ENCODE measurements around the gene ATPAF2. TPM values are rescaled to one million over a fixed set of nuclear protein-coding genes. Genes with fewer than 3 reads are reported as not detected.

The ATPAF2 gene
- total RNA-seq, 1 donor from 2014 or later, result 26.1 TPM

DNA sequence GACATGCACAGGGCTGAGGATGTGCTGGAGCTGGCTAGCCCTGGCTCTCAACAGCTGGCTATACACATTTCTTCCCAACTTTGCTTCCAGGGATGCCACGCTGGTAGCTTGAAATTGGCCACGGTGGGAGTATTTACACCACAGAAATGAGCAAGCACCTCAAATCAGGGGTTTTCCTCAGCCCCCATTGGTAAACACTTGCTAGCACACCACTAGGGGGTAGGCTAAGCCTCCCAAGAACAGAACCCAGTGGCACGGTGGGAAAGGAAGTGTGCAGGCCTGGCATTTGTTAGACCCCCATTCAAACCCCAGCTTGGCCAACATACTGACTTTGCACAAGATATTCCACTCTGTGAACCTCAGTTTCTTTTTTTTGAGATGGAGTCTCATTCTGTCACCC is 53.4 kb downstream of the ATPAF2 start:
- DNase-seq (ENCODE audit: low spot score), result no peak

GRCh38 chr17:17985153-17985552 is 53.8 kb downstream of the ATPAF2 start:
- no peak for DNase-seq (ENCODE audit: low spot score)

DNA sequence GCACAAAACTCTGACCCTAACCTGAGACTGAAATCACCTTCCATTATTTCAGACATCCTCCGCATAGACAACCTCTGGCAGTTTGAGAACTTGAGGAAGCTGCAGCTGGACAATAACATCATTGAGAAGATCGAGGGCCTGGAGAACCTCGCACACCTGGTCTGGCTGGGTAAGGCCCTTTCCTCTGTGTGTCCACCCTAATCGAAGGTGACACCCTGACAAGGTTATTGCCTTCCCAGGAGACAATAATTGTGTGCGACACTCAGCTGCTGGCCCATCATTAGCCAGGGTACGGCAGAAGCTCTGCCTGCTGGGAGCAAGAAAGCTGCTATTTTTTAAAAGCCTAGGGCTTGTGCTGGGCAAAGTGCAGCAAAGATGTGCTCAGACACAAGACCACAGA is 55.2 kb downstream of the ATPAF2 start:
- DNase-seq (ENCODE audit: low spot score), result no peak

GRCh38 chr17:17983376-17983775 is 55.6 kb downstream of the ATPAF2 start:
- peak; percentile 54 for DNase-seq (ENCODE audit: low spot score)

GRCh38 chr17:17982801-17983200 is 56.2 kb downstream of the ATPAF2 start:
- no peak for DNase-seq (ENCODE audit: low spot score)

- no peak for DNase-seq (ENCODE audit: low spot score)
Measured at GRCh38 chr17:17981330-17981729, 57.6 kb downstream of the ATPAF2 start.

- DNase-seq (ENCODE audit: low spot score), result no peak
Measured at GRCh38 chr17:17979778-17980177, 59.2 kb downstream of the ATPAF2 start.

GRCh38 chr17:17978481-17979424 is 60.2 kb downstream of the ATPAF2 start:
- DNase-seq (ENCODE audit: low spot score), result no peak

DNA sequence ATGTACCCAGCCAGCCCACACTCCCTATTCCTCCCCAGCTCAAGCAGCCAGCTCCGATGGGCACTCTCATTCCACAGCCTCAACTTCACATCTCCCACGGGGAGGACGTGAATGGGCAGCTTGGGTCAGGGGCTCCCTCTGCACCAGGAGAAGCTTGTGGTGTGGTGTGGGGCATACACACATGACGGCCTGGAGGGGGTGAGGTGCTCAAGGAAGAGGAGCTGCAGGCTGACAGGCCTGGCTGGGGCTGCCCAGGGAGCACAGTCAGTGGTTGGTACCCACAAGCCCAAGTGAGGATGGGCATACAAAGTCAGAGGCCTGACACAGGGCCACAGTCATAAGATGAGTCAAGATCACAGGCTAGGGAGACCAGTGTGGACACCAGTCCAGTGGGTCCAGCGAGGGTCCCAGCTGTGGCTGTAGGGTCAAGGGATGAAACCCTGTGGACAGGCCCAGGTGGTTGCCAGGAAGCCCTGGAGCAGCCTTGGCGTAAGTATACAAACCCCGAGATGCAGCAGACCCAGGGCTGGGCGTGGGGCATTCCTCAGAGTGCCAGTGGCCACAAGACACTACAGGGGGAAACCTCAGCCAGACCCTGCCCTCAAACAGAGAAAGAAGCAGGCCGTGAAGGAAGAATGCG is 61.9 kb downstream of the ATPAF2 start:
- DNase-seq (ENCODE audit: low spot score), result no peak

DNA sequence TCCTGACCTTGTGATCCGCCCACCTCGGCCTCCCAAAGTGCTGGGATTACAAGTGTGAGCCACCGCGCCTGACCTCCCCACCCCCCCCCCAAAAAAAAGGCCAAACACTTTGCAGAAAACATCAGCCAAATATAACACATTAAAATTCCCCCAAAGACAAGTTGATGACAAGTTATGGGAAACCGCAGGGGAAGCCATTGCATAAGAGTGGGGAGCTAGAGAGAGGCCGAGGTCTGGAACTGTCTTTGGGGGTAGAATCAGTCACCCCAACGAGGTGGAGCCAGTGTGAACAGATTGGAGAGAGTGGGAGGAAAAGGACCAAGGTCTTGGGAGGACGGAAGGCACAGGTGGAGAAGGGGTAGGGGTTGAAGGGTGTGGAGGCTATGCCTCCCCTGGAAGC is 63.5 kb downstream of the ATPAF2 start:
- no peak for DNase-seq (ENCODE audit: low spot score)

DNA sequence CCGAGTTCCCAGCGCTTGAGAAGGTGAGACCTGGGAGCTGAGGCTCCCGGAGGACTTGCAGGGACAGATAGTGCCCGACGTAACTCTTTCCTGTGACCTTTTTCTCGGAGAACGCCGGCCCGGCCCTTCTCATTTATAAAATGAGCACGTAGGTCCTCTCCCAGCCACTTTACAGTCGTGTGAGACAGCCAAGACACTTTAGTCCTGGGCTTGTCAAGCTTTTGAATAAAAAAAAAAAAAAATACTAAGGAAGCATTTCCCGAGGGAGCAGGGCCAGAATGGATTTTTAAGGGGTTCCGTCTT is 66.1 kb downstream of the ATPAF2 start:
- no peak for DNase-seq (ENCODE audit: low spot score)

DNA sequence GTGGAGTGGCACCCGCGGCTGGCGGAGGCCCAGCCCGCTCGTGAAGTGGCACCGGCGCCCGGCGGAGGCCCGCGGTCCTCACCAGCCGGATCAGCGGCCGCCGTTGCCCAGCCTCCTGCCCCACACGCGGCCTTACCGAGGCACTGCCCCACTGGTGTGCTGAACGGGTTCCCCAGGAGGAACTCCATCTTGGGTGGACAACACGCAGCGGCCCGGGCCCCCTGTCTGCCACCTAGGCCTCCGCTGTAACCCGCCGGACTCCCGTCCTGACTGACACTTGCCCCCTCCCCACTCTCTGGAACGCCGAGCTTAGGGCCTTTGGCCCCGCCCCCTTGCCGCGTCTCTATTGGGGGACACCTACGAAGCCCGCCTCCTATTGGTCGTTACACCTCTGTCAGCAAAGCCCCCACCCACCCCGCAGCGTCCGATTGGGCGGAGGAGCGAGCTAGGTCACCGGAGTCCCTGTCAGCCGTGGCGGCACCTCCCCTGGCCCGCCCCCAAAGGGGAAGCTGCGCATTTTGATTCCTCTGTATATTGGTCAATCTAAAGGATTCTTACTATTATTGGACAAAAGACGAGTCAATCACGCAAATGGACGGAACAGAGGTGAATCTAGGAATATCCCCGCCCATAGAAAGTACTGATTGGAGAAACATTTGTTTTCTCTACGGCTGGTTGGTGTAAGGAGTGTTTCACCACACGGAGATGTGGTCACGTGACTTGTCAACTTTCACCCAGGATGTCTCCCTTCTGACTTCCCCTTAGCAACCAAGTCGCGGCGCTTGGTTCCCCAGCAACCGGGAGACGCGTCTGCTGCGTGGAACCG is 66.6 kb downstream of the ATPAF2 start, which contains the start of the genes DRC3 and TOM1L2:
Gene DRC3 (plus strand): TSS at position 737 of the 826 bp plus-strand sequence. CDS start 4,737 bp downstream, outside the sequence.
Gene TOM1L2 (minus strand): TSS at position 275 of the 826 bp plus-strand sequence. CDS start 87 bp downstream, at position 188.
- peak; percentile 100 for DNase-seq (ENCODE audit: low spot score)

DNA sequence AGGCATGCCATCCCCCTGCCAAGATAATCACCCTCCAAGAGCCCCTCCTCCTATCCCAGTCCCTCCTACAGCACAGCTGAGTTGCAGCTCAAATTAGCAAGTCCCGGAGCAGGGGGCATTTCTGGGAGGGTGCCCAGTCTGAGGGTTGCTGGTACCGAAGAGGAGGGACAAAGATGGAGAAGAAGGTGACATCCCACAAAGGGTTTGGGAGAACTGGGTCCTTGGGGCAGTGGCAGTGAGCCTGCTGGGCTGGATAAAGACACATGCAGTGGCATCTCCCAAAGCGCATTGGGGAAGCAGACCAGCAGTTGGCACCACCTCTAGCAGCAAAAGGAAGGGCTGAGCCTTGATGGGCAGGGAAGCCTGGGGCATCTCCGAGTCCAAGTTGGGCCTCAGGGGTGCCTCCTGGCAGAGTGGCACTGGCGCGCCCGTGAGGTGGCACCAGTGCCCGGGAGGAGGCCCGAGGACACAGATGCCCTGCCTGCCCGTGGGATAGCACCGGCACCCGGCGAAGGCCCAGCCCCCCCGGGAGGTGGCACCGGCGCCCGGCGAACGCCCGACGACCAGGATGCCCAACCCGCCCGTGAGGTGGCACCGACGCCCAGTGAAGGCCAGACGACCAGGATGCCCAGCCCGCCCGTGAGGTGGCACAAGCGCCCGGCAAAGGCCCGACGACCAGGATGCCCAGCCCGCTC is 67.4 kb downstream of the ATPAF2 start:
- DNase-seq (ENCODE audit: low spot score), result peak; percentile 61

GRCh38 chr17:17970699-17971430 is 68.1 kb downstream of the ATPAF2 start:
- no peak for DNase-seq (ENCODE audit: low spot score)

Other genes with a start within 250 kb of the ATPAF2 start
- gene SREBF1, start 202.2 kb downstream of the ATPAF2 start, total RNA-seq, result 127 TPM
- gene TOM1L2, start 66.8 kb downstream of the ATPAF2 start, total RNA-seq, result 119 TPM
- gene DRC3, start 66.3 kb downstream of the ATPAF2 start, total RNA-seq, result 2.0 TPM
- gene GID4, start 240 bp upstream of the ATPAF2 start, total RNA-seq, result 12.4 TPM
- 56.3 TPM for gene DRG2, start 48.8 kb upstream of the ATPAF2 start, total RNA-seq
- gene MYO15A, start 69.6 kb upstream of the ATPAF2 start, total RNA-seq, result 1.8 TPM
- 87.9 TPM for gene ALKBH5, start 144.7 kb upstream of the ATPAF2 start, total RNA-seq
- 18.5 TPM for gene LLGL1, start 186.5 kb upstream of the ATPAF2 start, total RNA-seq
- gene FLII, start 219.6 kb upstream of the ATPAF2 start, total RNA-seq, result 307 TPM
- gene MIEF2, start 221.5 kb upstream of the ATPAF2 start, total RNA-seq, result 9.8 TPM

Measured in ureter (tissue), 1 donor.